GM12878 (cell line): ENCODE data around the gene GORASP1. TPM values are rescaled to one million over a fixed set of nuclear protein-coding genes. Genes with fewer than 3 reads are reported as not detected.

Experiments used
- ATAC-seq: fragments of 200-7000 bp; cut with Tn5 transposase; 3 replicates; pipeline ENCODE4 v1.9.1; 2020; ENCODE audit warnings: mild to moderate bottlenecking, moderate library complexity
- BruUV-seq: library from RNA; stranded (reverse); fragments of 400-500 nt; replicated peaks from 2 replicates; lab custom pipeline; 2021; lab: Mats Ljungman, UMichigan
- CTCF ChIA-PET: fragments of 300-600 bp; sonication (Branson Sonifier 250); formaldehyde crosslinking; extraction: SDS; loops from one replicate; lab custom pipeline; 2021; ENCODE audit warnings: inconsistent platforms; lab: Yijun Ruan, JAX
- POLR2A ChIA-PET: fragments of 350-600 bp; formaldehyde crosslinking; extraction: SDS; loops from one replicate; lab custom pipeline; 2021; ENCODE audit warnings: inconsistent platforms; lab: Charles Lee
- RAD21 ChIA-PET: fragments of 300-600 bp; sonication (Branson Sonifier 250); formaldehyde crosslinking; loops from one replicate; lab custom pipeline; 2023; ENCODE audit warnings: antibody characterized with exemption; ENCODE audit not compliant: unreplicated experiment; lab: Charles Lee
- SMC1A ChIA-PET: fragments of 300-600 bp; sonication (Branson Sonifier 250); formaldehyde crosslinking; loops from one replicate; lab custom pipeline; 2023; ENCODE audit not compliant: unreplicated experiment, uncharacterized antibody; lab: Charles Lee
- DNase-seq: peaks from one replicate; pipeline ENCODE4 v3.0.0-alpha.2; 2011; ENCODE audit warnings: low read depth, low spot score
- FAIRE-seq: peaks from 3 replicates; lab custom pipeline; 2011; peaks lifted over from hg19 to GRCh38; lab: Jason Lieb, UNC
- H2AFZ ChIP-seq: 2 replicates; pipeline ENCODE4 v1.6.0; 2011; ENCODE audit warnings: low read depth, low read length, control low read depth; ENCODE audit not compliant: control insufficient read depth
- H3K27ac ChIP-seq: 2 replicates; pipeline ENCODE4 v1.5.1; 2011; ENCODE audit warnings: control low read depth; ENCODE audit not compliant: control insufficient read depth, insufficient read depth
- H3K27me3 ChIP-seq, 2 experiments: replicated peaks in 1 of 2; 2 replicates each; pipeline versions ENCODE4 v1.6.0 to v1.6.1; 2011; ENCODE audit warnings: low read length in 1 of 2; ENCODE audit not compliant: control insufficient read depth in 2 of 2, insufficient read depth in 2 of 2
- H3K36me3 ChIP-seq, 2 experiments: 2 replicates each; pipeline ENCODE4 v1.5.1; 2011; ENCODE audit warnings: low read length in 1 of 2; ENCODE audit not compliant: control insufficient read depth in 2 of 2, insufficient read depth in 2 of 2
- H3K4me1 ChIP-seq: 2 replicates; pipeline ENCODE4 v1.6.1; 2011; ENCODE audit warnings: mild to moderate bottlenecking, low read length, moderate library complexity, mixed read lengths; ENCODE audit not compliant: control insufficient read depth, insufficient read depth
- H3K4me2 ChIP-seq: 2 replicates; pipeline ENCODE4 v1.6.0; 2011; ENCODE audit warnings: control low read depth; ENCODE audit not compliant: control insufficient read depth, insufficient read depth
- H3K4me3 ChIP-seq: fragments of 200-600 bp; sonication (generic); 2 replicates; pipeline ENCODE4 v1.5.1; 2016
- H3K79me2 ChIP-seq: 2 replicates; pipeline ENCODE4 v1.6.0; 2011; ENCODE audit warnings: low read length; ENCODE audit not compliant: control insufficient read depth, insufficient read depth
- H3K9ac ChIP-seq: 2 replicates; pipeline ENCODE4 v1.8.0; 2011; ENCODE audit warnings: low read length, control low read depth, mixed read lengths; ENCODE audit not compliant: control insufficient read depth, insufficient read depth
- H3K9me3 ChIP-seq: replicated peaks from 3 replicates; pipeline ENCODE4 v1.5.1; 2011; ENCODE audit warnings: mild to moderate bottlenecking, low read length; ENCODE audit not compliant: control insufficient read depth, insufficient read depth
- H4K20me1 ChIP-seq: 2 replicates; pipeline ENCODE4 v1.6.0; 2011; ENCODE audit not compliant: control insufficient read depth, insufficient read depth
- CTCF ChIP-seq, 3 experiments: IDR thresholded peaks in 2 of 3; conservative IDR thresholded peaks in 1 of 3; 2 replicates each; pipeline ENCODE4 v1.5.1; 2011; ENCODE audit warnings: low read depth in 3 of 3, low read length in 3 of 3, mild to moderate bottlenecking in 3 of 3, control low read depth in 2 of 3, moderate library complexity in 2 of 3, inconsistent platforms in 1 of 3, mixed read lengths in 1 of 3; ENCODE audit not compliant: control insufficient read depth in 2 of 3, insufficient read depth in 1 of 3; ENCODE audit errors: extremely low read depth in 1 of 3
- NR2C2 ChIP-seq: IDR thresholded peaks from 2 replicates; pipeline ENCODE4 v1.6.1; 2011; ENCODE audit warnings: borderline replicate concordance, low read depth; ENCODE audit not compliant: control insufficient read depth, insufficient read length
- PAX5 ChIP-seq: IDR thresholded peaks from 2 replicates; pipeline ENCODE4 v1.6.1; 2011; ENCODE audit warnings: low read depth, low read length, borderline replicate concordance
- POU2F2 ChIP-seq: IDR thresholded peaks from 3 replicates; pipeline ENCODE4 v1.6.1; 2011; ENCODE audit warnings: low read depth, mild to moderate bottlenecking, low read length, borderline replicate concordance
- SMAD1 ChIP-seq: fragments of 450-650 bp; IDR thresholded peaks from 2 replicates; pipeline ENCODE4 v1.6.1; 2018; ENCODE audit warnings: mild to moderate bottlenecking, low read depth; ENCODE audit not compliant: partially characterized antibody
- SPI1 ChIP-seq: IDR thresholded peaks from 2 replicates; pipeline ENCODE4 v1.6.1; 2011; ENCODE audit warnings: low read depth, mild to moderate bottlenecking, low read length, moderate library complexity, borderline replicate concordance; ENCODE audit not compliant: insufficient read depth
- WGBS: methylation state at CpG from one replicate; pipeline ENCODE4 v1.1.6; 2016; ENCODE audit warnings: low lambda C conversion rate; ENCODE audit not compliant: insufficient replicate concordance, insufficient coverage; ENCODE audit errors: missing lambda C conversion rate; 5-methylcytosine and 5-hydroxymethylcytosine counted together
- in situ Hi-C: fragments of 300-500 bp; cut with MboI; formaldehyde crosslinking; loops from 9 replicates; pipeline ENCODE4 v1.14.3; 2018; ENCODE audit warnings: mixed read lengths
- intact Hi-C: fragments of 100-400 bp; cut with micrococcal nuclease; formaldehyde crosslinking; loops from one replicate; pipeline ENCODE4 v1.14.2; 2022; ENCODE audit not compliant: unreplicated experiment
- polyA plus RNA-seq, 11 experiments: library from polyadenylated mRNA; depleted of rRNA in 4 of 11; unstranded in 6 of 11; stranded (reverse) in 5 of 11; fragments of >200 nt; fragmentation: Nextera tagmentation in 4 of 11; fragmentation: Illumina TruSeq in 1 of 11; extraction: Ambion mirVana in 4 of 11; extraction: Trizol in 1 of 11; gene quantifications; 1 replicate in 1 of 11; 2 replicates in 10 of 11; pipeline versions ENCODE4 v1.2.1 to v1.2.3, GENCODE V29; 2011 to 2016; ENCODE audit warnings: inconsistent platforms in 2 of 11, missing spikeins in 2 of 11, low read depth in 1 of 11
- total RNA-seq, 4 experiments: library from RNA; depleted of rRNA in 3 of 4; stranded (reverse); fragments of >200 nt in 3 of 4; fragmentation: Illumina TruSeq in 1 of 4; extraction: Trizol in 1 of 4; gene quantifications; 2 replicates each; pipeline versions ENCODE4 v1.2.1 to v1.2.3, GENCODE V29; 2013 to 2021

GORASP1 gene
- total and polyA plus RNA-seq, 10 of the 15 experiments (the other 5 are each of a cell fraction or from before 2014, with no cell fraction given) = 3.6 to 32.7 (median 23.2) TPM

GRCh38 chr3:39086144-39086543 lies 21.3 kb downstream of the GORASP1 start:
- peak; percentile 28; the same call in 2 of the 3 replicates for ATAC-seq
- Histone ChIP-seq H2AFZ (no peak overlapping the region), H3K4me1 (0 out of 2 replicates have a peak, but pooled peaks cover 2% of the 10 kb centered on the region), H3K27ac (no peak overlapping the region), H3K9me3 (no peaks in the 10 kb centered on the region), H4K20me1 (no peaks in the 10 kb centered on the region), H3K36me3 (peaks cover 3 to 10% of the 10 kb centered on the region in 2 experiments; a peak in 2 of 4 replicates), H3K4me3 (no peak overlapping the region), H3K9ac (no peak overlapping the region), H3K79me2 (no peaks in the 10 kb centered on the region), H3K4me2 (no peak overlapping the region), H3K27me3 (no peaks in the 10 kb centered on the region)
- ChIA-PET CTCF (interaction anchor here (1.2 to 1.4 kb wide), 2 partner anchors 30 to 202 kb away, joined by 3 to 6 read pairs; no protein-coding TSS in a partner anchor), POLR2A (no interaction called here), SMC1A (interaction anchor here (1.2 kb wide), 1 partner anchor 20 kb away, joined by 3 read pairs; no protein-coding TSS in a partner anchor), RAD21 (no interaction called here)
- TF ChIP-seq SMAD1 (no peak), CTCF (IDR thresholded peaks at IDR 0.05 in 2 of 3, conservative IDR thresholded peaks at IDR 0.05 in 1 of 3; ENCODE audit: control insufficient read depth in 2 of 3, extremely low read depth in 1 of 3, insufficient read depth in 1 of 3, low read depth in 3 of 3, low read length in 3 of 3) (0 out of 6 replicates have a peak, but pooled peaks of 1 of the 3 experiments have one; percentile 18), PAX5 (peak; percentile 38; the same call in 1 of the 2 replicates), SPI1 (0 out of 2 replicates have a peak, but pooled peaks have one; percentile 15), POU2F2 (peak; percentile 78; the same call in 1 of the 3 replicates), NR2C2 (no peak)
- BruUV-seq = no TSS peak
- 1% methylated on average over 4 of the region's 4 CpGs for WGBS
- DNase-seq = no peak
- FAIRE-seq = no peak
- intact Hi-C loops (no loop called here), in situ Hi-C loops (no loop called here)
